DND-41 (cell line): ENCODE data around the gene EXOC3.

Experiments used
- CTCF ChIP-seq: IDR thresholded peaks from 2 replicates; pipeline ENCODE4 v1.5.1; 2012; ENCODE audit warnings: borderline replicate concordance, low read length, moderate library complexity, mild to moderate bottlenecking; ENCODE audit not compliant: poor library complexity, severe bottlenecking; ENCODE audit errors: extremely low read depth
- EZH2 ChIP-seq: IDR thresholded peaks from 3 replicates; pipeline ENCODE4 v1.6.1; 2012; ENCODE audit warnings: borderline replicate concordance, low read depth, mild to moderate bottlenecking, moderate library complexity, low read length, inconsistent platforms; ENCODE audit not compliant: severe bottlenecking

- TF ChIP-seq CTCF (no peak), EZH2 (no peak)
These were observed 40.0 kb downstream of the EXOC3 start for GRCh38 chr5:483011-483410.
